HEK293 (cell line): Measurements from ENCODE around the gene PHLDB1.

Source experiments
- CTCF ChIA-PET: fragments of 350-600 bp; formaldehyde crosslinking; extraction: SDS; loops from one replicate; lab custom pipeline; 2021; ENCODE audit warnings: antibody characterized with exemption; lab: Yijun Ruan, JAX
- POLR2A ChIA-PET: fragments of 300-600 bp; formaldehyde crosslinking; extraction: SDS; loops from one replicate; lab custom pipeline; 2020; ENCODE audit warnings: antibody characterized with exemption, inconsistent platforms; lab: Yijun Ruan, JAX
- H3K27ac ChIP-seq: fragments of 200-500 bp; sonication (Bioruptor generic); 2 replicates; pipeline ENCODE4 v1.5.1; 2014; ENCODE audit warnings: low read depth, low read length, control low read depth, inconsistent platforms; ENCODE audit errors: extremely low read depth
- H3K36me3 ChIP-seq, 2 experiments: fragments of 200-500 bp in 1 of 2; sonication (Bioruptor generic) in 1 of 2; 1 replicate in 1 of 2; 2 replicates in 1 of 2; pipeline ENCODE4 v1.5.1; 2014 to 2017; ENCODE audit warnings: inconsistent platforms in 2 of 2, low read length in 2 of 2; ENCODE audit not compliant: control insufficient read depth in 2 of 2, insufficient read depth in 1 of 2
- H3K4me1 ChIP-seq: fragments of 200-500 bp; sonication (Bioruptor generic); 2 replicates; pipeline ENCODE4 v1.5.1; 2014; ENCODE audit warnings: mild to moderate bottlenecking, low read length, inconsistent platforms; ENCODE audit not compliant: control insufficient read depth, insufficient read depth
- H3K4me3 ChIP-seq: 2 replicates; pipeline ENCODE4 v1.5.1; 2011; ENCODE audit warnings: low read depth, mild to moderate bottlenecking, control low read depth, low read length, moderate library complexity
- H3K9me3 ChIP-seq: fragments of 200-500 bp; sonication (Bioruptor generic); 2 replicates; pipeline ENCODE4 v1.5.1; 2014; ENCODE audit warnings: low read depth, low read length, inconsistent platforms; ENCODE audit not compliant: control insufficient read depth, insufficient read depth
- GLIS1 ChIP-seq: fragments of 450-650 bp; formaldehyde crosslinking; IDR thresholded peaks from 2 replicates; pipeline ENCODE4 v1.5.1; 2016; ENCODE audit warnings: missing biosample characterization, missing genetic modification characterization
- PRDM1 ChIP-seq: fragments of 450-650 bp; formaldehyde crosslinking; IDR thresholded peaks from 2 replicates; pipeline ENCODE4; 2016; ENCODE audit warnings: missing biosample characterization, missing genetic modification characterization
- SCRT2 ChIP-seq: fragments of 450-650 bp; formaldehyde crosslinking; IDR thresholded peaks from 2 replicates; pipeline ENCODE4 v1.5.1; 2016; ENCODE audit warnings: missing biosample characterization, missing genetic modification characterization
- TCF7L2 ChIP-seq: IDR thresholded peaks from 2 replicates; pipeline ENCODE4 v1.6.1; 2011; ENCODE audit warnings: low read depth, mild to moderate bottlenecking, inconsistent platforms, low read length, moderate library complexity, borderline replicate concordance
- WT1 ChIP-seq: fragments of 450-650 bp; formaldehyde crosslinking; IDR thresholded peaks from 2 replicates; pipeline ENCODE4 v1.5.1; 2016; ENCODE audit warnings: missing biosample characterization, missing genetic modification characterization
- ZBTB10 ChIP-seq: fragments of 450-650 bp; formaldehyde crosslinking; IDR thresholded peaks from 2 replicates; pipeline ENCODE4 v1.5.1; 2016; ENCODE audit warnings: missing biosample characterization, missing genetic modification characterization
- ZBTB48 ChIP-seq: fragments of 450-650 bp; formaldehyde crosslinking; IDR thresholded peaks from 2 replicates; pipeline ENCODE4 v1.5.1; 2016; ENCODE audit warnings: missing biosample characterization, missing genetic modification characterization
- ZFP37 ChIP-seq: fragments of 450-650 bp; formaldehyde crosslinking; IDR thresholded peaks from 2 replicates; pipeline ENCODE4 v1.5.1; 2016; ENCODE audit warnings: missing biosample characterization, missing genetic modification characterization
- ZIC2 ChIP-seq: fragments of 450-650 bp; formaldehyde crosslinking; IDR thresholded peaks from 2 replicates; pipeline ENCODE4 v1.5.1; 2016; ENCODE audit warnings: missing biosample characterization, missing genetic modification characterization
- ZNF155 ChIP-seq: fragments of 450-650 bp; formaldehyde crosslinking; IDR thresholded peaks from 2 replicates; pipeline ENCODE4 v1.5.1; 2016; ENCODE audit warnings: missing biosample characterization, missing genetic modification characterization
- ZNF324 ChIP-seq: fragments of 450-650 bp; formaldehyde crosslinking; IDR thresholded peaks from 2 replicates; pipeline ENCODE4 v1.5.1; 2016; ENCODE audit warnings: missing biosample characterization, missing genetic modification characterization
- ZNF341 ChIP-seq: fragments of 450-650 bp; formaldehyde crosslinking; IDR thresholded peaks from 2 replicates; pipeline ENCODE4; 2016; ENCODE audit warnings: low read depth, missing biosample characterization, missing genetic modification characterization
- ZNF398 ChIP-seq: fragments of 450-650 bp; formaldehyde crosslinking; IDR thresholded peaks from 2 replicates; pipeline ENCODE4 v1.5.1; 2017; ENCODE audit warnings: missing biosample characterization, missing genetic modification characterization
- ZNF426 ChIP-seq: fragments of 450-650 bp; formaldehyde crosslinking; IDR thresholded peaks from 2 replicates; pipeline ENCODE4 v1.5.1; 2017; ENCODE audit warnings: missing biosample characterization, missing genetic modification characterization, mild to moderate bottlenecking, inconsistent platforms, moderate library complexity
- ZNF558 ChIP-seq: fragments of 450-650 bp; formaldehyde crosslinking; IDR thresholded peaks from 2 replicates; pipeline ENCODE4 v1.5.1; 2016; ENCODE audit warnings: missing biosample characterization, missing genetic modification characterization
- ZNF560 ChIP-seq: fragments of 450-650 bp; formaldehyde crosslinking; IDR thresholded peaks from 2 replicates; pipeline ENCODE4 v1.5.1; 2017; ENCODE audit warnings: missing biosample characterization, missing genetic modification characterization, borderline replicate concordance
- ZNF701 ChIP-seq: fragments of 450-650 bp; formaldehyde crosslinking; IDR thresholded peaks from 2 replicates; pipeline ENCODE4 v1.5.1; 2016; ENCODE audit warnings: missing biosample characterization, missing genetic modification characterization
- ZNF704 ChIP-seq: fragments of 450-650 bp; formaldehyde crosslinking; IDR thresholded peaks from 2 replicates; pipeline ENCODE4 v1.5.1; 2016; ENCODE audit warnings: missing biosample characterization, missing genetic modification characterization
- ZNF768 ChIP-seq: fragments of 450-650 bp; formaldehyde crosslinking; IDR thresholded peaks from 2 replicates; pipeline ENCODE4 v1.5.1; 2018; ENCODE audit warnings: missing biosample characterization, mild to moderate bottlenecking, missing genetic modification characterization
- ZXDB ChIP-seq: fragments of 450-650 bp; formaldehyde crosslinking; IDR thresholded peaks from 2 replicates; pipeline ENCODE4 v1.5.1; 2016; ENCODE audit warnings: missing biosample characterization, missing genetic modification characterization
- TF ChIP-seq, protein P1 (sequence below): fragments of 450-650 bp; formaldehyde crosslinking; optimal IDR thresholded peaks from 2 replicates; pipeline ENCODE3; 2016; ENCODE audit warnings: missing biosample characterization, mild to moderate bottlenecking, missing genetic modification characterization
- TF ChIP-seq, protein P2 (sequence below): fragments of 450-650 bp; formaldehyde crosslinking; IDR thresholded peaks from 2 replicates; pipeline ENCODE4 v1.5.1; 2016; ENCODE audit warnings: missing biosample characterization, missing genetic modification characterization
- TF ChIP-seq, protein P3 (sequence below): fragments of 450-650 bp; formaldehyde crosslinking; IDR thresholded peaks from 2 replicates; pipeline ENCODE4 v1.5.1; 2016; ENCODE audit warnings: missing biosample characterization, missing genetic modification characterization
- TF ChIP-seq, protein P4 (sequence below): fragments of 450-650 bp; formaldehyde crosslinking; IDR thresholded peaks from 2 replicates; pipeline ENCODE4 v1.5.1; 2016; ENCODE audit warnings: missing biosample characterization, missing genetic modification characterization

PHLDB1 gene

DNA sequence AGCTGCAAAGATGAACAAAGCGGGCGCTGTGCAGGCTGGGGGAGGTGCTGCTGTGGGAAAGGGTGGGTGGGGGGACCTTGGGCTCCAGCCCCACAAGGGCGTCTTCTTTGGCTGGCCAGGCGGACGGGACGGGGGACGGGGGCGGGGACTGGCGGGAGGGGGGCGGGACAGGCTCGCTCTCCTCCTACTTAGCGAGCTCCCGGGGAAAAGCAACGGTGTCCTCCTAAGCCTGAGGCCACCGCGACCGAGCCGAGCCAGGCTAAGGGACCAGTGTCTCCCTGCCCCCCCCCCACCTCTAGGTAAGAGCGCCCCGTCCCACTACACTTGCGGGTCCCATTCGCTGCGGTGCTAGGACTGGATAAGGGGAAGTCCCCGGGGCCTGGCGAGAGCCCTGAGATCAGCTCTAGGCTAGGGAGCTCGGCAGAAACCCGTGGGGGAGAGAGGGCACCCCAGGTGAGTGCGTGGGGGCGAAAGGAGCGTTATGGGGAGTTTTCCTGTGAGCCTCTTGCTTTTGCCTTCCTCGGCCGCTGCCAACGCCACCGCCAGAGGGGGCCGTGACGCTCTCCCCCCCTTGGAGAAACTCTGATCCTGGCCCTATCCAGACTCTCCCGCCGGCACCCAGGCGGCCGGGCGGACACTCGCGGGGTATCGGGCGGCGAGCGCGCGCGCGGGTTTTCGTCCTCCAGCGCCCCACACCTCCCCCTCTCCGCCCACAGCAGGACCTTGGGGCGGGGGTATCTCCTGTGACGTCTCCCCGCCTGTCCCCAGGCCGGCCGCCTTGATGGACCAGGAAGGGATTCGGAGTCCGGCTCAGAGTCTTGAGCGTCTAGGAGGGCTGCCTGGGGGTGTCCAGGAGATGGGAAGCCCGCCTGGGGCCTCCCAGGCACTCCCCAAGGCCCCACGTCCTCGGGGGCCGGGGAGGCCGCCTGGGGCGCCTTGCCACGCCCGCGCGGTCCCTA, at the start of gene PHLDB1:
Gene PHLDB1, plus strand, starts transcription at position 215 of the 959 bp plus-strand sequence. CDS start 6,222 bp downstream, outside the sequence.
- no peaks in the 10 kb centered on the region for H3K4me1 ChIP-seq
- no peak within 1 kb of the TSS; the same call in 1 of the 2 replicates for H3K27ac ChIP-seq
- no peaks in the 10 kb centered on the region for H3K36me3 ChIP-seq
- CTCF ChIA-PET = interaction anchor here (0.7 to 6.2 kb wide), 12 partner anchors 11 to 583 kb away, joined by 3 to 41 read pairs (median 4); no protein-coding TSS in a partner anchor
- H3K4me3 ChIP-seq = peak within 1 kb of the TSS; percentile 59
- no peaks in the 10 kb centered on the region for H3K9me3 ChIP-seq
- POLR2A ChIA-PET = interaction anchor here (0.6 to 8.0 kb wide), 9 partner anchors 13 to 429 kb away, joined by 3 to 72 read pairs (median 5); partner anchors contain the start of gene DDX6
- TF ChIP-seq SCRT2 (tag by site-specific recombination) = peak; percentile 91
- TF ChIP-seq, protein P1, sequence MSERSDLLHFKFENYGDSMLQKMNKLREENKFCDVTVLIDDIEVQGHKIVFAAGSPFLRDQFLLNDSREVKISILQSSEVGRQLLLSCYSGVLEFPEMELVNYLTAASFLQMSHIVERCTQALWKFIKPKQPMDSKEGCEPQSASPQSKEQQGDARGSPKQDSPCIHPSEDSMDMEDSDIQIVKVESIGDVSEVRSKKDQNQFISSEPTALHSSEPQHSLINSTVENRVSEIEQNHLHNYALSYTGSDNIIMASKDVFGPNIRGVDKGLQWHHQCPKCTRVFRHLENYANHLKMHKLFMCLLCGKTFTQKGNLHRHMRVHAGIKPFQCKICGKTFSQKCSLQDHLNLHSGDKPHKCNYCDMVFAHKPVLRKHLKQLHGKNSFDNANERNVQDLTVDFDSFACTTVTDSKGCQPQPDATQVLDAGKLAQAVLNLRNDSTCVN = peak; percentile 60
- TF ChIP-seq, protein P2, sequence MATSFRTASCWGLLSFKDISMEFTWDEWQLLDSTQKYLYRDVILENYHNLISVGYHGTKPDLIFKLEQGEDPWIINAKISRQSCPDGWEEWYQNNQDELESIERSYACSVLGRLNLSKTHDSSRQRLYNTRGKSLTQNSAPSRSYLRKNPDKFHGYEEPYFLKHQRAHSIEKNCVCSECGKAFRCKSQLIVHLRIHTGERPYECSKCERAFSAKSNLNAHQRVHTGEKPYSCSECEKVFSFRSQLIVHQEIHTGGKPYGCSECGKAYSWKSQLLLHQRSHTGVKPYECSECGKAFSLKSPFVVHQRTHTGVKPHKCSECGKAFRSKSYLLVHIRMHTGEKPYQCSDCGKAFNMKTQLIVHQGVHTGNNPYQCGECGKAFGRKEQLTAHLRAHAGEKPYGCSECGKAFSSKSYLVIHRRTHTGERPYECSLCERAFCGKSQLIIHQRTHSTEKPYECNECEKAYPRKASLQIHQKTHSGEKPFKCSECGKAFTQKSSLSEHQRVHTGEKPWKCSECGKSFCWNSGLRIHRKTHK = no peak
- peak; percentile 64 for TF ChIP-seq ZIC2
- peak; percentile 71 for TF ChIP-seq PRDM1 (tag by site-specific recombination)
- peak; percentile 30 for TF ChIP-seq ZNF398 (tag by site-specific recombination)
- no peak for TF ChIP-seq ZNF558 (tag by site-specific recombination)
- TF ChIP-seq ZBTB10 (tag by site-specific recombination) = 0 out of 2 replicates have a peak, but pooled peaks have one; percentile 42
- no peak for TF ChIP-seq ZXDB
- TF ChIP-seq, protein P3, sequence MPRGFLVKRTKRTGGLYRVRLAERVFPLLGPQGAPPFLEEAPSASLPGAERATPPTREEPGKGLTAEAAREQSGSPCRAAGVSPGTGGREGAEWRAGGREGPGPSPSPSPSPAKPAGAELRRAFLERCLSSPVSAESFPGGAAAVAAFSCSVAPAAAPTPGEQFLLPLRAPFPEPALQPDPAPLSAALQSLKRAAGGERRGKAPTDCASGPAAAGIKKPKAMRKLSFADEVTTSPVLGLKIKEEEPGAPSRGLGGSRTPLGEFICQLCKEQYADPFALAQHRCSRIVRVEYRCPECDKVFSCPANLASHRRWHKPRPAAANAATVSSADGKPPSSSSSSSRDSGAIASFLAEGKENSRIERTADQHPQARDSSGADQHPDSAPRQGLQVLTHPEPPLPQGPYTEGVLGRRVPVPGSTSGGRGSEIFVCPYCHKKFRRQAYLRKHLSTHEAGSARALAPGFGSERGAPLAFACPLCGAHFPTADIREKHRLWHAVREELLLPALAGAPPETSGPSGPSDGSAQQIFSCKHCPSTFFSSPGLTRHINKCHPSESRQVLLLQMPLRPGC = no peak
- no peak for TF ChIP-seq ZNF701 (tag by site-specific recombination)
- TF ChIP-seq ZNF155 = no peak
- no peak for TF ChIP-seq TCF7L2
- no peak for TF ChIP-seq ZNF324
- TF ChIP-seq ZNF704 (tag by site-specific recombination) = no peak
- no peak for TF ChIP-seq ZNF768 (tag by site-specific recombination)
- TF ChIP-seq ZNF426 = no peak
- TF ChIP-seq WT1 (tag by site-specific recombination) = 0 out of 2 replicates have a peak, but pooled peaks have one; percentile 29
- TF ChIP-seq, protein P4, sequence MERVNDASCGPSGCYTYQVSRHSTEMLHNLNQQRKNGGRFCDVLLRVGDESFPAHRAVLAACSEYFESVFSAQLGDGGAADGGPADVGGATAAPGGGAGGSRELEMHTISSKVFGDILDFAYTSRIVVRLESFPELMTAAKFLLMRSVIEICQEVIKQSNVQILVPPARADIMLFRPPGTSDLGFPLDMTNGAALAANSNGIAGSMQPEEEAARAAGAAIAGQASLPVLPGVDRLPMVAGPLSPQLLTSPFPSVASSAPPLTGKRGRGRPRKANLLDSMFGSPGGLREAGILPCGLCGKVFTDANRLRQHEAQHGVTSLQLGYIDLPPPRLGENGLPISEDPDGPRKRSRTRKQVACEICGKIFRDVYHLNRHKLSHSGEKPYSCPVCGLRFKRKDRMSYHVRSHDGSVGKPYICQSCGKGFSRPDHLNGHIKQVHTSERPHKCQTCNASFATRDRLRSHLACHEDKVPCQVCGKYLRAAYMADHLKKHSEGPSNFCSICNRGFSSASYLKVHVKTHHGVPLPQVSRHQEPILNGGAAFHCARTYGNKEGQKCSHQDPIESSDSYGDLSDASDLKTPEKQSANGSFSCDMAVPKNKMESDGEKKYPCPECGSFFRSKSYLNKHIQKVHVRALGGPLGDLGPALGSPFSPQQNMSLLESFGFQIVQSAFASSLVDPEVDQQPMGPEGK (tag by site-specific recombination) = peak; percentile 67
- TF ChIP-seq GLIS1 (tag by site-specific recombination) = peak; percentile 86
- peak; percentile 81; the same call in 1 of the 2 replicates for TF ChIP-seq ZBTB48 (tag by site-specific recombination)
- TF ChIP-seq ZFP37 = 0 out of 2 replicates have a peak, but pooled peaks have one; percentile 19
- no peak for TF ChIP-seq ZNF560 (tag by site-specific recombination)
- peak; percentile 32; the same call in 1 of the 2 replicates for TF ChIP-seq ZNF341 (tag by site-specific recombination)
